ENCODE data around the gene SEC23B.

Gene SEC23B

GRCh38 chr20:18532626-18533025, 24.9 kb downstream of the SEC23B start:
- TF ChIP-seq CTCF (IDR thresholded peaks at IDR 0.05): no peak

GRCh38 chr20:18533491-18533890, 25.8 kb downstream of the SEC23B start:
- no peak for TF ChIP-seq CTCF (IDR thresholded peaks at IDR 0.05)

- TF ChIP-seq CTCF (IDR thresholded peaks at IDR 0.05): no peak
Measured at GRCh38 chr20:18533978-18534644, 26.4 kb downstream of the SEC23B start.

- TF ChIP-seq CTCF (IDR thresholded peaks at IDR 0.05): no peak
Measured at GRCh38 chr20:18537651-18538050, 29.9 kb downstream of the SEC23B start.

- no peak for TF ChIP-seq CTCF (IDR thresholded peaks at IDR 0.05)
Measured at GRCh38 chr20:18541741-18542140, 34.0 kb downstream of the SEC23B start.

- TF ChIP-seq CTCF (IDR thresholded peaks at IDR 0.05): no peak
Measured at GRCh38 chr20:18543216-18543615, 35.5 kb downstream of the SEC23B start.

GRCh38 chr20:18543932-18544331, 36.2 kb downstream of the SEC23B start:
- TF ChIP-seq CTCF (IDR thresholded peaks at IDR 0.05): no peak

- no peak for TF ChIP-seq CTCF (IDR thresholded peaks at IDR 0.05)
Measured at GRCh38 chr20:18545566-18545965, 37.8 kb downstream of the SEC23B start.
